HG02610 (cell line): ENCODE measurements around the gene ADGRA3.
"Not testable (repeated sequence)": the region's sequence is repeated elsewhere in the genome, so short reads cannot be mapped to it uniquely, and the experiment has no call there.

Source experiments
- ATAC-seq: cut with Tn5 transposase; IDR thresholded peaks from one replicate; pipeline ENCODE4 v1.9.1; 2021; ENCODE audit warnings: mild to moderate bottlenecking, moderate library complexity; ENCODE audit not compliant: unreplicated experiment

ADGRA3 gene

GRCh38 chr4:22480675-22481327 is 35.1 kb downstream of the ADGRA3 start:
- no peak for ATAC-seq

- ATAC-seq, result no peak
Observed at GRCh38 chr4:22478426-22478825, 37.4 kb downstream of the ADGRA3 start.

GRCh38 chr4:22477813-22478182 is 38.1 kb downstream of the ADGRA3 start:
- ATAC-seq, result no peak

GRCh38 chr4:22477136-22477812 is 38.6 kb downstream of the ADGRA3 start:
- no peak for ATAC-seq

GRCh38 chr4:22476011-22476410 is 39.9 kb downstream of the ADGRA3 start:
- ATAC-seq, result no peak

DNA sequence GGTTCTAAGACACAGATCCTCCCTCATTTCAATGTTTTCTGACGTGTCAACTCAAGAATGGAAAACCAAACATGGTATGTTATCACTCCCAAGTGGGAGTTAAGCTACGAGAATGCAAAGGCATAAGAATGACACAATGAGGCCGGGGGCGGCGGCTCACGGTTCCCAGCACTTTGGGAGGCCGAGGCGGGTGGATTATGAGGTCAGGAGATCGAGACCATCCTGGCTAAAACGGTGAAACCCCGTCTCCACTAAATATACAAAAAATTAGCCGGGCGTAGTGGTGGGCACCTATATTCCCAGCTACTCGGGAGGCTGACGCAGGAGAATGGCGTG is 40.6 kb downstream of the ADGRA3 start:
- ATAC-seq, result not testable (repeated sequence)

- no peak for ATAC-seq
Observed at GRCh38 chr4:22474636-22475310, 41.1 kb downstream of the ADGRA3 start.

DNA sequence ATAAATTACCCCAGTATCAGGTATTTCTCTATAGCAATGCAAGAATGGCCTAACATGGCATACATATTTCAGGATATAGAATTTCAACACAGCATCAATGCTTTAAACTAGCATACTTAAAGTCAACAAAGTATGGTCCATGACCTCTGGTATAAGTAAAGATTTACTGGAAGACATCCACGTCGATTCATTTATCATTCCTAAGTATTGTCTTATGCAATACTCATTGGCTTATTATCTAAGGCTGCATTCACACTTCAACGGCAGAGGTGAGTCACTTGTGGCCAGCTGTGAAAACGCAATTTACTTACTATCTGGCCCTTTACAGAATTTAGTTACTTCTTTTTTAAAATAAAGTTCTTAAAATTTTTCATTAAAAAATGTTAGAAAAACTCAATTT is 42.6 kb downstream of the ADGRA3 start:
- no peak for ATAC-seq

- ATAC-seq, result no peak
Observed at GRCh38 chr4:22471999-22472461, 43.8 kb downstream of the ADGRA3 start.

GRCh38 chr4:22471419-22471818 is 44.4 kb downstream of the ADGRA3 start:
- ATAC-seq, result no peak

DNA sequence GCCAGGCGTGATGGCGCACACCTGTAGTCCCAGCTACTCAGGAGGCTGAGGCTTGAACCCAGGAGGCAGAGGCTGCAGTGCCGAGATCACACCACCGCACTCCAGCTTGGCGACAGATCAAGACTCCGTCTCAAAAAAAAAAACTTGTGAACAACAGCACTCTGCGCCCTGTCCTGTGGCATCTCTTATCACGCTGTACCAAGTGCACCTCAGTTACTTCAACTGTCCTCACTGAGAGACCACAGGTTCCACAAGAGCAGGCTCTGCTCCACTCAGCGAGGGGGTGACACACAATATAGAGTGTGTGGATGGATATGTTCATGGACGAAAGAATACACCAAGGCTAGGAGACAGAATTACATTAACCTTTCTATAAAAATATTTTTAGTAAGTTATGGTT is 49.3 kb downstream of the ADGRA3 start:
- ATAC-seq, result no peak

DNA sequence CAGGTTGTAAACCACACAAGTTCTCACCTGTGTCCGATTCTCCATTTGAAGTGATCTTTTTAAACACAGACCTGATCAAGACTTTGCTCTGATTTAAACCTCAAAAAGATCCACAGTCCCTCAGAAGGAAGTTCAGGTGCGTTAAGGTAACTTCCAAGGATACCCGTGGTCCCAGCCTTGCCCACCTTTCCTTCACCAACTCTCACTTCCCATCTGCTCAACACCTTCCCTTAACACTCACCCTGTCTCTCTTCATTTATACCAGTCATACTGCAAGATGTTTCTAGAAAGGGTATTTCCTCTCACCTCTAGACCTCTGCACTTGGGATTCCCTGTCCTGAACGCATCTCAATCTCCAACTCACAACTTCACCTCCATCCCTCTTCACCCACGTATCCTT is 49.9 kb downstream of the ADGRA3 start:
- no peak for ATAC-seq

DNA sequence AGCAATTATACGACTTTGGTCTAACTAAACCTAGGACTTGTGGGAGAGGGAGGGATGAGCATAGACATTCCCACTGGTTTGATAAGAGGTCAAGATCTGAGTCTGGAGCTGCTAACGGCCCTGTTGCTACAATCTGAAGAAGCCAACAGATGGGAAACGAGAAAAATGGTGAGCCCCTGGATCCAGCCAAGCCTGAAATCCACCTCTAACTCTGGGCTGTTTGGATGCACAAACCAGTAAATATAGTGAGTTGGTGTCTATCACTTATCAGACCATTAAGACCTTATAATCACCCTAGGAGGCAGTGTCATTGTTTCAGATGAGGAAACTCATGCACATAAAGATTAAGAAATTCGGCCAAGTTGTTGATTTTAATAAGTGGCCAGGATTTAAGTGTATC is 50.5 kb downstream of the ADGRA3 start:
- no peak for ATAC-seq

- no peak for ATAC-seq
Observed at GRCh38 chr4:22463179-22463578, 52.7 kb downstream of the ADGRA3 start.

- ATAC-seq, result no peak
Observed at GRCh38 chr4:22462688-22463087, 53.2 kb downstream of the ADGRA3 start.

- no peak for ATAC-seq
Observed at GRCh38 chr4:22460266-22460665, 55.6 kb downstream of the ADGRA3 start.

DNA sequence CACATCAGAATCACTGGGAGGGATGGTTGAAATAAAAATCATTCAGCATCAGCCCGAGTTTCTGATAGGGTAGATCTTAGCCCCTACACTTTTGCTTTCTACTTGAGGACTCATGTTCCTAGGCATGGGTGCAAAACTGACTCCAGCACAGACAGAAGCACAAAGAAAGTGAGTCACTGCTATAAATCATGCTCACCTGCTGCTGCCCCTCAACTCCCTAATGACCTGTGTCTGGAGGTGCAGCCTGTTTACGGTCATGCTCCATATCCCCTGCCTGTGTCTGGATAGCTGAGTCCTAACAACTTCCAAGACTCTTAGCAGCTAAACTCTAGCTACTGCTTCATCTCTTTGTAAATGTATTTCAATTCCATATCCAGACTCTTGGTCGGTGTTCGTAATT is 57.8 kb downstream of the ADGRA3 start:
- ATAC-seq, result no peak

DNA sequence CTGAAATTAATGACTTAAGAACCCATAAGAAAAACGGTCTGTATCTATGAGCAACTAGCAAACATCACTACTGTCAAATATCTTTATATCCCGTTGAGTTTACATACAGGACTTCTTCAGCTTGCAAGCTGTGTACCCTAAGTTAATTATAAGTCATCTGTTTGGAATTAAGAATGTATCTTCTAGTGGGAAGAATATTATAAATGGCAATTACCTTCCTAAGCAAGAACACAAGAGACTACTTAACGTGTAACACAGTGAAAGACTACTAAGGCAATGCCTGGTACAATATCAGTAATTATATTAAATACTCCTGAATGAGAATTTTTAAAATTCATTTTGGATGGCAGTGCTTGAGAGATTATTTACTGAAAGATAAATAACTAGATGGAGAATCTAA is 58.5 kb downstream of the ADGRA3 start:
- ATAC-seq, result no peak

GRCh38 chr4:22456291-22456690 is 59.6 kb downstream of the ADGRA3 start:
- no peak for ATAC-seq

DNA sequence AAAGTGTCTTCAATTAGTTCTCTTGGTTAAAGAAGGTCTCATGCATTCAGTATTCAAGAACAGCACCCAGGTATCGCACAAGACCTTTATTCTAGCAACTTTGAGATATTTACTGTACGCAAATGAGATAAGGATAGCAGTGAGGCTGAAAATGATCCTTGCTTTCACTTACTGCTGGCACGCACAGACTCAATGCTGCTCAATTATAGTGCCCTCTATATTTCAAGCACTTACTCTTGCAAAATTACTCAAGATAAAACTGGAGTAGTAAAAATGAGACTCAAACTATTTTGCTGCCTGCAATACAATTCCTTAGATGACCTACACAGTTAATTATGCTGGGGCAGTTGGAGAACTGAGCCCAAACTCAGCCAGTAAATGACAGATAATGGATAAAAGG is 60.9 kb downstream of the ADGRA3 start:
- ATAC-seq, result no peak

GRCh38 chr4:22454216-22454838 is 61.5 kb downstream of the ADGRA3 start:
- ATAC-seq, result no peak

GRCh38 chr4:22444813-22445212 is 71.1 kb downstream of the ADGRA3 start:
- ATAC-seq, result no peak
